ENCODE measurements around the gene ACE. TPM values are rescaled to one million over a fixed set of nuclear protein-coding genes. Genes with fewer than 3 reads are reported as not detected.
A peak's percentile ranks its signal among the peaks of the same experiment; 100 is the strongest.

Gene ACE
- total RNA-seq, 4 donors from 2014 or later, result 42.9 to 1,678 (median 1,106) TPM

- Histone ChIP-seq H3K27me3 (peaks cover 0 to 9% of the 10 kb centered on the region in 2 donors), H3K9me3 (no peaks in the 10 kb centered on the region), H3K4me3 (peak overlapping the region in 1 of 4 donors; percentile 21), H3K4me1 (peaks cover 0 to 11% (median 3%) of the 10 kb centered on the region in 4 donors), H3K36me3 (no peaks in the 10 kb centered on the region), H3K27ac (no peak overlapping the region)
- TF ChIP-seq POLR2A (IDR thresholded peaks at IDR 0.05) (no peak), CTCF (IDR thresholded peaks at IDR 0.05) (no peak)
- DNase-seq, result no peak
Observed at GRCh38 chr17:63538693-63539595, 62.1 kb downstream of the ACE start.

GRCh38 chr17:63540590-63540989 lies 63.7 kb downstream of the ACE start:
- Histone ChIP-seq H3K4me1 (peaks cover 0 to 11% (median 3%) of the 10 kb centered on the region in 4 donors), H3K9me3 (no peaks in the 10 kb centered on the region), H3K36me3 (no peaks in the 10 kb centered on the region), H3K27ac (no peak overlapping the region), H3K27me3 (peaks cover 0 to 9% of the 10 kb centered on the region in 2 donors), H3K4me3 (no peak overlapping the region)
- DNase-seq, result peak in 1 of 3 donors; percentile 27
- TF ChIP-seq POLR2A (IDR thresholded peaks at IDR 0.05) (no peak), CTCF (IDR thresholded peaks at IDR 0.05) (no peak)

- peak in 1 of 3 donors; percentile 32 for DNase-seq
- Histone ChIP-seq H3K4me1 (peaks cover 0 to 11% (median 3%) of the 10 kb centered on the region in 4 donors), H3K9me3 (no peaks in the 10 kb centered on the region), H3K27me3 (peaks cover 0 to 9% of the 10 kb centered on the region in 2 donors), H3K36me3 (no peaks in the 10 kb centered on the region), H3K27ac (no peak overlapping the region), H3K4me3 (no peak overlapping the region)
- TF ChIP-seq POLR2A (IDR thresholded peaks at IDR 0.05) (no peak), CTCF (IDR thresholded peaks at IDR 0.05) (no peak)
Observed at GRCh38 chr17:63542218-63542545, 65.3 kb downstream of the ACE start.

GRCh38 chr17:63542942-63543821 lies 66.3 kb downstream of the ACE start:
- peaks cover 0 to 4% of the 10 kb centered on the region in 2 donors for H3K27me3 ChIP-seq
- no peaks in the 10 kb centered on the region for H3K9me3 ChIP-seq
- no peak overlapping the region for H3K27ac ChIP-seq
- no peaks in the 10 kb centered on the region for H3K36me3 ChIP-seq
- no peak overlapping the region for H3K4me3 ChIP-seq
- peak in 1 of 3 donors; percentile 47 for DNase-seq
- TF ChIP-seq POLR2A (IDR thresholded peaks at IDR 0.05) (no peak), CTCF (IDR thresholded peaks at IDR 0.05) (no peak)
- peaks cover 0 to 6% (median 1%) of the 10 kb centered on the region in 4 donors for H3K4me1 ChIP-seq

GRCh38 chr17:63543822-63544420 lies 67.1 kb downstream of the ACE start:
- no peak overlapping the region for H3K27ac ChIP-seq
- no peak overlapping the region for H3K4me3 ChIP-seq
- no peaks in the 10 kb centered on the region for H3K4me1 ChIP-seq
- no peaks in the 10 kb centered on the region for H3K9me3 ChIP-seq
- TF ChIP-seq CTCF (IDR thresholded peaks at IDR 0.05) (no peak), POLR2A (IDR thresholded peaks at IDR 0.05) (no peak)
- no peaks in the 10 kb centered on the region for H3K36me3 ChIP-seq
- no peak for DNase-seq
- H3K27me3 ChIP-seq, result no peaks in the 10 kb centered on the region
